Mesodermal cell (in vitro differentiated cells): ENCODE measurements around the gene CHST11.
"Not testable (repeated sequence)": the region's sequence is repeated elsewhere in the genome, so short reads cannot be mapped to it uniquely, and the experiment has no call there.

Source experiments
- H3K27ac ChIP-seq: 2 replicates; pipeline ENCODE4 v1.7.0; 2013; ENCODE audit warnings: mild to moderate bottlenecking, low read depth, low read length, moderate library complexity; ENCODE audit not compliant: severe bottlenecking
- H3K36me3 ChIP-seq: 2 replicates; pipeline ENCODE4 v1.7.1; 2013; ENCODE audit warnings: mild to moderate bottlenecking, low read length, moderate library complexity; ENCODE audit not compliant: control insufficient read depth, insufficient read depth
- H3K4me1 ChIP-seq: one replicate; pipeline ENCODE4 v1.7.1; 2013; ENCODE audit warnings: mild to moderate bottlenecking, low read length; ENCODE audit not compliant: insufficient read depth, control insufficient read depth, poor library complexity, severe bottlenecking
- H3K4me3 ChIP-seq: 2 replicates; pipeline ENCODE4 v1.7.0; 2013; ENCODE audit warnings: low read length, control low read depth, mild to moderate bottlenecking; ENCODE audit not compliant: insufficient read depth, poor library complexity, severe bottlenecking; ENCODE audit errors: extremely low read depth
- H3K9me3 ChIP-seq: 2 replicates; pipeline ENCODE4 v1.7.1; 2013; ENCODE audit warnings: mild to moderate bottlenecking, low read length, moderate library complexity; ENCODE audit not compliant: control insufficient read depth
- WGBS, 2 experiments: methylation state at CpG; one replicate each; pipeline ENCODE4 v1.1.5; 2013; ENCODE audit warnings: missing lambda C conversion rate in 2 of 2; ENCODE audit not compliant: insufficient coverage in 2 of 2; 5-methylcytosine and 5-hydroxymethylcytosine counted together

The CHST11 gene

GRCh38 chr12:104565606-104566243, 109.0 kb downstream of the CHST11 start:
- Histone ChIP-seq H3K9me3 (peaks cover 7% of the 10 kb centered on the region), H3K36me3 (no peaks in the 10 kb centered on the region), H3K4me3 (no peak overlapping the region), H3K4me1 (no peaks in the 10 kb centered on the region), H3K27ac (no peak overlapping the region)
- WGBS, 2 experiments, result 96 to 99% methylated on average over 7 to 8 of the region's 8 CpGs

GRCh38 chr12:104566244-104566993, 109.7 kb downstream of the CHST11 start:
- Histone ChIP-seq H3K4me1 (no peaks in the 10 kb centered on the region), H3K4me3 (no peak overlapping the region), H3K27ac (no peak overlapping the region), H3K36me3 (no peaks in the 10 kb centered on the region), H3K9me3 (peaks cover 7% of the 10 kb centered on the region)
- WGBS, 2 experiments, result 85 to 93% methylated on average over 4 to 6 of the region's 6 CpGs

GRCh38 chr12:104567832-104568486, 111.2 kb downstream of the CHST11 start:
- Histone ChIP-seq H3K36me3 (no peaks in the 10 kb centered on the region), H3K4me1 (no peaks in the 10 kb centered on the region), H3K9me3 (peaks cover 7% of the 10 kb centered on the region), H3K27ac (peak overlapping the region; percentile 5), H3K4me3 (no peak overlapping the region)
- 83 to 91% methylated on average over 3 to 4 of the region's 5 CpGs for WGBS, 2 experiments

GRCh38 chr12:104568487-104568868, 111.7 kb downstream of the CHST11 start:
- Histone ChIP-seq H3K36me3 (no peaks in the 10 kb centered on the region), H3K4me3 (no peak overlapping the region), H3K4me1 (no peaks in the 10 kb centered on the region), H3K27ac (no peak overlapping the region), H3K9me3 (peaks cover 7% of the 10 kb centered on the region)
- WGBS, 2 experiments, result no CpG with 5 or more reads among the region's 1 CpG

- Histone ChIP-seq H3K27ac (no peak overlapping the region), H3K36me3 (no peaks in the 10 kb centered on the region), H3K9me3 (peaks cover 7% of the 10 kb centered on the region), H3K4me1 (no peaks in the 10 kb centered on the region), H3K4me3 (no peak overlapping the region)
- WGBS, 2 experiments, result 80% methylated on average over 1 of the region's 4 CpGs
Measured at GRCh38 chr12:104568935-104569334, 112.2 kb downstream of the CHST11 start.

GRCh38 chr12:104569346-104570173, 112.8 kb downstream of the CHST11 start:
- H3K9me3 ChIP-seq, result peaks cover 4% of the 10 kb centered on the region
- H3K4me3 ChIP-seq, result no peak overlapping the region
- no peaks in the 10 kb centered on the region for H3K36me3 ChIP-seq
- no peaks in the 10 kb centered on the region for H3K4me1 ChIP-seq
- no peak overlapping the region for H3K27ac ChIP-seq
- WGBS, 2 experiments, result 88 to 93% methylated on average over 1 to 3 of the region's 8 CpGs

GRCh38 chr12:104570174-104570907, 113.6 kb downstream of the CHST11 start:
- H3K4me1 ChIP-seq, result no peaks in the 10 kb centered on the region
- H3K36me3 ChIP-seq, result no peaks in the 10 kb centered on the region
- WGBS, 2 experiments, result 96 to 100% methylated on average over 7 of the region's 12 CpGs
- no peak overlapping the region for H3K27ac ChIP-seq
- H3K9me3 ChIP-seq, result peaks cover 4% of the 10 kb centered on the region
- no peak overlapping the region for H3K4me3 ChIP-seq

GRCh38 chr12:104571328-104571727, 114.6 kb downstream of the CHST11 start:
- Histone ChIP-seq H3K4me3 (no peak overlapping the region), H3K27ac (no peak overlapping the region), H3K36me3 (no peaks in the 10 kb centered on the region), H3K9me3 (peaks cover 4% of the 10 kb centered on the region), H3K4me1 (no peaks in the 10 kb centered on the region)
- WGBS, 2 experiments, result 97 to 100% methylated on average over 7 to 8 of the region's 8 CpGs

GRCh38 chr12:104574353-104574752, 117.6 kb downstream of the CHST11 start:
- H3K4me1 ChIP-seq, result peaks cover 17% of the 10 kb centered on the region
- WGBS, 2 experiments, result no CpG with 5 or more reads among the region's 3 CpGs
- not testable (repeated sequence) for H3K9me3 ChIP-seq, H3K4me3 ChIP-seq, H3K27ac ChIP-seq, H3K36me3 ChIP-seq

- not testable (repeated sequence) for H3K9me3 ChIP-seq, H3K4me3 ChIP-seq, H3K27ac ChIP-seq, H3K36me3 ChIP-seq
- 86 to 95% methylated on average over 4 to 5 of the region's 6 CpGs for WGBS, 2 experiments
- peaks cover 17% of the 10 kb centered on the region for H3K4me1 ChIP-seq
Measured at GRCh38 chr12:104574758-104575157, 118.0 kb downstream of the CHST11 start.
